WTC11 (cell line): ENCODE data around the gene ASMT.

ENCODE experiments used
- ARID4B ChIP-seq: sonication (generic); formaldehyde crosslinking; IDR thresholded peaks from 2 replicates; pipeline ENCODE4 v1.8.0; 2023; ENCODE audit warnings: missing genetic modification reagents, mild to moderate bottlenecking, borderline replicate concordance
- CTCF ChIP-seq: fragments of 200-600 bp; IDR thresholded peaks from 2 replicates; pipeline ENCODE4 v1.8.0; 2022; ENCODE audit warnings: antibody characterized with exemption
- IRF2 ChIP-seq: sonication (generic); formaldehyde crosslinking; IDR thresholded peaks from 2 replicates; pipeline ENCODE4 v1.8.0; 2022; ENCODE audit warnings: low read depth, missing genetic modification reagents, borderline replicate concordance
- JAZF1 ChIP-seq: fragments of 250-450 bp; sonication (Bioruptor Pico); IDR thresholded peaks from 2 replicates; pipeline ENCODE4 v1.9.0; 2021; ENCODE audit warnings: moderate library complexity, mild to moderate bottlenecking, inconsistent platforms
- NFYB ChIP-seq: sonication (generic); formaldehyde crosslinking; conservative IDR thresholded peaks from 2 replicates; pipeline ENCODE4 v1.8.0; 2022; ENCODE audit warnings: low read depth, missing genetic modification reagents
- NR3C1 ChIP-seq: sonication (generic); formaldehyde crosslinking; conservative IDR thresholded peaks from 2 replicates; pipeline ENCODE4 v1.8.1; 2023; ENCODE audit warnings: low read depth, mild to moderate bottlenecking, missing genetic modification reagents
- TEAD1 ChIP-seq: sonication (generic); formaldehyde crosslinking; IDR thresholded peaks from 2 replicates; pipeline ENCODE4 v1.8.0; 2022; ENCODE audit warnings: mild to moderate bottlenecking, missing genetic modification reagents
- USF2 ChIP-seq: sonication (generic); formaldehyde crosslinking; IDR thresholded peaks from 2 replicates; pipeline ENCODE4 v1.8.1; 2023; ENCODE audit warnings: mild to moderate bottlenecking, missing genetic modification reagents, moderate library complexity
- ZNF138 ChIP-seq: sonication (generic); formaldehyde crosslinking; conservative IDR thresholded peaks from 2 replicates; pipeline ENCODE4 v1.8.1; 2022; ENCODE audit warnings: mild to moderate bottlenecking, moderate library complexity, missing genetic modification reagents
- ZNF281 ChIP-seq: sonication (generic); formaldehyde crosslinking; IDR thresholded peaks from 2 replicates; pipeline ENCODE4 v1.8.0; 2023; ENCODE audit warnings: mild to moderate bottlenecking, missing genetic modification reagents

- TF ChIP-seq IRF2 (CRISPR knock-in tag) (no peak), CTCF (no peak), TEAD1 (CRISPR knock-in tag) (no peak), USF2 (CRISPR knock-in tag) (no peak), ZNF281 (CRISPR knock-in tag) (no peak), NFYB (CRISPR knock-in tag) (no peak), ZNF138 (CRISPR knock-in tag) (no peak), ARID4B (CRISPR knock-in tag) (no peak), JAZF1 (CRISPR knock-in tag) (no peak), NR3C1 (CRISPR knock-in tag) (no peak)
Measured at GRCh38 chrX:1602299-1602698, 12.6 kb upstream of the ASMT start.
